Endodermal cell (in vitro differentiated cells): ENCODE data around the gene CEACAM5. TPM values are rescaled to one million over a fixed set of nuclear protein-coding genes. Genes with fewer than 3 reads are reported as not detected.
"Not testable (repeated sequence)": the region's sequence is repeated elsewhere in the genome, so short reads cannot be mapped to it uniquely, and the experiment has no call there.

Experiments
- DNase-seq: peaks from one replicate; pipeline ENCODE4 v3.0.0-alpha.2; 2017
- H3K27ac ChIP-seq: 2 replicates; pipeline ENCODE4 v1.5.1; 2013; ENCODE audit warnings: mild to moderate bottlenecking, low read depth, low read length, moderate library complexity
- H3K27me3 ChIP-seq: 2 replicates; pipeline ENCODE4 v1.6.1; 2013; ENCODE audit warnings: mild to moderate bottlenecking, low read length, moderate library complexity; ENCODE audit not compliant: insufficient read depth, control insufficient read depth, poor library complexity, severe bottlenecking
- H3K36me3 ChIP-seq: 2 replicates; pipeline ENCODE4 v1.7.0; 2013; ENCODE audit warnings: mild to moderate bottlenecking, low read length, moderate library complexity; ENCODE audit not compliant: control insufficient read depth, insufficient read depth
- H3K4me1 ChIP-seq: one replicate; pipeline ENCODE4 v1.7.0; 2013; ENCODE audit warnings: low read length; ENCODE audit not compliant: control insufficient read depth, insufficient read depth
- H3K4me3 ChIP-seq: 2 replicates; pipeline ENCODE4 v1.5.1; 2013; ENCODE audit warnings: mild to moderate bottlenecking, low read length, moderate library complexity
- H3K9ac ChIP-seq: 2 replicates; pipeline ENCODE4 v1.6.1; 2013; ENCODE audit warnings: mild to moderate bottlenecking, low read length, moderate library complexity; ENCODE audit not compliant: poor library complexity, severe bottlenecking; ENCODE audit errors: extremely low read depth
- H3K9me3 ChIP-seq: 2 replicates; pipeline ENCODE4 v1.6.1; 2013; ENCODE audit warnings: mild to moderate bottlenecking, low read length, moderate library complexity; ENCODE audit not compliant: control insufficient read depth
- H3K27ac Mint-ChIP-seq: 2 replicates; pipeline ENCODE4 v1.8.0; 2020; ENCODE audit warnings: mixed read lengths
- H3K27me3 Mint-ChIP-seq: 2 replicates; pipeline ENCODE4 v1.8.0; 2021; ENCODE audit warnings: mild to moderate bottlenecking, mixed read lengths; ENCODE audit not compliant: insufficient read depth
- H3K36me3 Mint-ChIP-seq: 2 replicates; pipeline ENCODE4 v1.8.0; 2020; ENCODE audit warnings: low read depth, mixed read lengths
- H3K4me1 Mint-ChIP-seq: 2 replicates; pipeline ENCODE4 v1.8.0; 2020; ENCODE audit warnings: mixed read lengths
- H3K4me3 Mint-ChIP-seq: 2 replicates; pipeline ENCODE4 v1.8.0; 2020; ENCODE audit warnings: mild to moderate bottlenecking, moderate library complexity, mixed read lengths
- H3K9me3 Mint-ChIP-seq: 2 replicates; pipeline ENCODE4 v1.8.0; 2020; ENCODE audit warnings: mild to moderate bottlenecking, mixed read lengths
- WGBS, 2 experiments: methylation state at CpG; one replicate each; pipeline versions ENCODE4 v1.1.5 to v1.1.7; 2013; ENCODE audit warnings: missing lambda C conversion rate in 2 of 2, mixed read lengths in 1 of 2; ENCODE audit not compliant: insufficient coverage in 1 of 2, insufficient read length in 1 of 2; 5-methylcytosine and 5-hydroxymethylcytosine counted together
- total RNA-seq, 2 donors: library from RNA; stranded (reverse); fragmentation: NEBNext Ultra II Directional in 1 of 2; extraction: Animal tissue kit (Norgen Biotek cat#: 25700) in 1 of 2; gene quantifications; 2 replicates in 1 of 2; 3 replicates in 1 of 2; pipeline ENCODE4 v1.2.1, GENCODE V29; 2021
- TF ChIP-seq, protein P1 (sequence below): fragments of 200-600 bp; sonication (generic); conservative IDR thresholded peaks from 2 replicates; pipeline ENCODE4 v1.5.0; 2021; ENCODE audit warnings: antibody characterized with exemption, mild to moderate bottlenecking

CEACAM5 gene
- total RNA-seq, 2 donors from 2014 or later = not detected

DNA sequence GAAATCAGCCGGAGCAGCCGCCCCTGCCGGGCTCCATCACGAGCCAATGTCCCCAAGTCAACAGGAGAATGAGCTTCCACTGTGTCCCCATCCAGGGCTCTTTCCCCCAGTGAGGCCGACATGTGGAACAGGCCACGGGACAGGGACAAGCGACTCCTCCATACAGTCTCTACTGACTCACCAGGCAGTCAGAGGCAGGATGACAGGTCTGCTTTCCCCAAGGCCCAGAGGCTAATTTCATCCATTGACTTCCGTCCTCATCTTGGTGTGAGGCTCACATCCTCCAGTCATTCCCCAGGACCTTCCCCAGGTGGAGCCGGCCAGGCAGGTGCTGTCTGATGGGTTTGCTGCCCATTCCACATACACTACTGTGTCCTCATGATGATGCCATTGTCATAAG, 50.4 kb downstream of the CEACAM5 start:
- no peaks in the 10 kb centered on the region for H3K36me3 Mint-ChIP-seq
- H3K36me3 ChIP-seq = no peaks in the 10 kb centered on the region
- no peak overlapping the region for H3K27ac ChIP-seq
- peaks cover 24% of the 10 kb centered on the region for H3K27me3 Mint-ChIP-seq
- no peaks in the 10 kb centered on the region for H3K9me3 ChIP-seq
- TF ChIP-seq, protein P1, sequence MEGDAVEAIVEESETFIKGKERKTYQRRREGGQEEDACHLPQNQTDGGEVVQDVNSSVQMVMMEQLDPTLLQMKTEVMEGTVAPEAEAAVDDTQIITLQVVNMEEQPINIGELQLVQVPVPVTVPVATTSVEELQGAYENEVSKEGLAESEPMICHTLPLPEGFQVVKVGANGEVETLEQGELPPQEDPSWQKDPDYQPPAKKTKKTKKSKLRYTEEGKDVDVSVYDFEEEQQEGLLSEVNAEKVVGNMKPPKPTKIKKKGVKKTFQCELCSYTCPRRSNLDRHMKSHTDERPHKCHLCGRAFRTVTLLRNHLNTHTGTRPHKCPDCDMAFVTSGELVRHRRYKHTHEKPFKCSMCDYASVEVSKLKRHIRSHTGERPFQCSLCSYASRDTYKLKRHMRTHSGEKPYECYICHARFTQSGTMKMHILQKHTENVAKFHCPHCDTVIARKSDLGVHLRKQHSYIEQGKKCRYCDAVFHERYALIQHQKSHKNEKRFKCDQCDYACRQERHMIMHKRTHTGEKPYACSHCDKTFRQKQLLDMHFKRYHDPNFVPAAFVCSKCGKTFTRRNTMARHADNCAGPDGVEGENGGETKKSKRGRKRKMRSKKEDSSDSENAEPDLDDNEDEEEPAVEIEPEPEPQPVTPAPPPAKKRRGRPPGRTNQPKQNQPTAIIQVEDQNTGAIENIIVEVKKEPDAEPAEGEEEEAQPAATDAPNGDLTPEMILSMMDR = no peak
- no peak overlapping the region for H3K27ac Mint-ChIP-seq
- H3K4me1 ChIP-seq = no peaks in the 10 kb centered on the region
- WGBS, 2 experiments = 55 to 82% methylated on average over 5 to 9 of the region's 9 CpGs
- H3K4me3 ChIP-seq = no peak overlapping the region
- no peak overlapping the region for H3K9ac ChIP-seq
- no peak for DNase-seq
- H3K4me1 Mint-ChIP-seq = no peaks in the 10 kb centered on the region
- peaks cover 42% of the 10 kb centered on the region for H3K9me3 Mint-ChIP-seq
- peaks cover 47% of the 10 kb centered on the region for H3K27me3 ChIP-seq
- no peak overlapping the region for H3K4me3 Mint-ChIP-seq

DNA sequence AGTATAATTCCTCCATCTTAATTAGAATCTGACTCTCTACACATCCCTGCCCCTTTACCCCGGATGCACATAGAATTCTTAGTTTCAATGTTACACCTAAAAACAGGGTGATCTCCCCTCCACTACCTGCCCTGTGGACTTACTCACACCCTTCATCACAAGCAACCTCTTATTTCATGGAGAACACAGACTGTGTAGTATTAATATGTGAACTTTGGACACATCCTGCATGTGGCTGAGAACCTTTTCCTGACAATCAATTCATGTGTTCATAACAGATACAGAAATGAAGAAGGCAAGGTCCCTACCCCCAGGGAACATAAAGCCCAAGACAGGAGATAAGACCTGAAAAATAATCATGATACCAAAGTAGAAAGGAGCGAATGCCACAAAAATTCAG, 58.7 kb downstream of the CEACAM5 start:
- Mint-ChIP-seq H3K4me3 (no peak overlapping the region), H3K36me3 (no peaks in the 10 kb centered on the region), H3K27me3 (peaks cover 15% of the 10 kb centered on the region), H3K9me3 (peaks cover 48% of the 10 kb centered on the region), H3K4me1 (no peaks in the 10 kb centered on the region), H3K27ac (no peak overlapping the region)
- peaks cover 42% of the 10 kb centered on the region for H3K27me3 ChIP-seq
- DNase-seq = no peak
- no peak overlapping the region for H3K9ac ChIP-seq
- no peak overlapping the region for H3K27ac ChIP-seq
- 75 to 92% methylated on average over 1 to 2 of the region's 2 CpGs for WGBS, 2 experiments
- TF ChIP-seq, protein P1 = no peak
- H3K36me3 ChIP-seq = no peaks in the 10 kb centered on the region
- no peak overlapping the region for H3K4me3 ChIP-seq
- H3K9me3 ChIP-seq = no peaks in the 10 kb centered on the region
- no peaks in the 10 kb centered on the region for H3K4me1 ChIP-seq

GRCh38 chr19:41768105-41768504, 59.7 kb downstream of the CEACAM5 start:
- not testable (repeated sequence) for H3K27ac Mint-ChIP-seq, H3K4me3 ChIP-seq, H3K36me3 Mint-ChIP-seq, H3K4me3 Mint-ChIP-seq, H3K4me1 Mint-ChIP-seq, H3K9ac ChIP-seq, H3K27me3 Mint-ChIP-seq, H3K9me3 ChIP-seq, H3K4me1 ChIP-seq, DNase-seq, H3K36me3 ChIP-seq, H3K27ac ChIP-seq
- peaks cover 45% of the 10 kb centered on the region for H3K9me3 Mint-ChIP-seq
- peaks cover 32% of the 10 kb centered on the region for H3K27me3 ChIP-seq
- 60% methylated on average over 2 of the region's 5 CpGs; no CpG with 5 or more reads in 1 of the 2 experiments for WGBS, 2 experiments

- peaks cover 3% of the 10 kb centered on the region for H3K27me3 Mint-ChIP-seq
- WGBS, 2 experiments = no CpG with 5 or more reads among the region's 4 CpGs
Measured at GRCh38 chr19:41769608-41770007, 61.2 kb downstream of the CEACAM5 start.

More at GRCh38 chr19:41769608-41770007, 61.2 kb downstream of the CEACAM5 start:
- Histone ChIP-seq H3K9ac (no peak overlapping the region), H3K4me3 (no peak overlapping the region), H3K36me3 (no peaks in the 10 kb centered on the region), H3K9me3 (no peaks in the 10 kb centered on the region), H3K4me1 (peaks cover 2% of the 10 kb centered on the region), H3K27me3 (peaks cover 17% of the 10 kb centered on the region), H3K27ac (no peak overlapping the region)
- Mint-ChIP-seq H3K4me1 (no peaks in the 10 kb centered on the region), H3K27ac (no peak overlapping the region), H3K4me3 (no peak overlapping the region), H3K36me3 (no peaks in the 10 kb centered on the region), H3K9me3 (peaks cover 50% of the 10 kb centered on the region)
- TF ChIP-seq, protein P1 = no peak
- DNase-seq = no peak
